HG03039 (cell line): ENCODE measurements around the gene PPP1R12A.

Experiments
- ATAC-seq: cut with Tn5 transposase; IDR thresholded peaks from one replicate; pipeline ENCODE4 v1.9.1; 2021; ENCODE audit warnings: mild to moderate bottlenecking, moderate library complexity; ENCODE audit not compliant: unreplicated experiment

PPP1R12A gene

GRCh38 chr12:79936670-79937069 lies 1.8 kb upstream of the PPP1R12A start:
- ATAC-seq, result no peak

- peak; percentile 6 for ATAC-seq
Observed at GRCh38 chr12:79935624-79936345, 888 bp upstream of the PPP1R12A start.

- peak; percentile 8 for ATAC-seq
Observed at GRCh38 chr12:79934281-79935020, 446 bp downstream of the PPP1R12A start.

GRCh38 chr12:79933532-79934264 lies 1.2 kb downstream of the PPP1R12A start:
- no peak for ATAC-seq

- ATAC-seq, result no peak
Observed at GRCh38 chr12:79933043-79933442, 1.9 kb downstream of the PPP1R12A start.

GRCh38 chr12:79932357-79932756 lies 2.5 kb downstream of the PPP1R12A start:
- no peak for ATAC-seq

- no peak for ATAC-seq
Observed at GRCh38 chr12:79929065-79929464, 5.8 kb downstream of the PPP1R12A start.

- ATAC-seq, result peak; percentile 97
Observed at GRCh38 chr12:79927772-79928474, 7.0 kb downstream of the PPP1R12A start.

GRCh38 chr12:79926951-79927350 lies 7.9 kb downstream of the PPP1R12A start:
- no peak for ATAC-seq

GRCh38 chr12:79925492-79925891 lies 9.4 kb downstream of the PPP1R12A start:
- ATAC-seq, result no peak

- ATAC-seq, result no peak
Observed at GRCh38 chr12:79921786-79922185, 13.1 kb downstream of the PPP1R12A start.

GRCh38 chr12:79920421-79921238 lies 14.3 kb downstream of the PPP1R12A start:
- ATAC-seq, result no peak

- ATAC-seq, result no peak
Observed at GRCh38 chr12:79919762-79920161, 15.1 kb downstream of the PPP1R12A start.

GRCh38 chr12:79916826-79917225 lies 18.1 kb downstream of the PPP1R12A start:
- no peak for ATAC-seq

- no peak for ATAC-seq
Observed at GRCh38 chr12:79911889-79912656, 22.8 kb downstream of the PPP1R12A start.

GRCh38 chr12:79908366-79908765 lies 26.5 kb downstream of the PPP1R12A start:
- no peak for ATAC-seq

GRCh38 chr12:79901506-79901905 lies 33.4 kb downstream of the PPP1R12A start:
- no peak for ATAC-seq

- ATAC-seq, result no peak
Observed at GRCh38 chr12:79900951-79901350, 33.9 kb downstream of the PPP1R12A start.

GRCh38 chr12:79900199-79900598 lies 34.7 kb downstream of the PPP1R12A start:
- ATAC-seq, result no peak
